WTC11 (cell line): ENCODE measurements around the gene RASA2. TPM values are rescaled to one million over a fixed set of nuclear protein-coding genes. Genes with fewer than 3 reads are reported as not detected.

ENCODE experiments used
- ATAC-seq: fragments of 200-7000 bp; cut with Tn5 transposase; 2 replicates; pipeline ENCODE4 v1.10.0; 2021; ENCODE audit warnings: mild to moderate bottlenecking, moderate library complexity
- CTCF ChIA-PET: fragments of 300-600 bp; sonication (Branson Sonifier 250); formaldehyde crosslinking; loops from one replicate; lab custom pipeline; 2021; ENCODE audit warnings: antibody characterized with exemption; lab: Charles Lee
- POLR2A ChIA-PET: fragments of 350-600 bp; sonication (Branson Sonifier 250); formaldehyde crosslinking; loops from one replicate; lab custom pipeline; 2021; ENCODE audit warnings: antibody characterized with exemption; lab: Charles Lee
- DNase-seq: peaks from one replicate; pipeline ENCODE4 v3.0.0; 2021; ENCODE audit warnings: low spot score
- H3K27ac Mint-ChIP-seq: 2 replicates; pipeline ENCODE4 v1.8.0; 2021; ENCODE audit warnings: mixed read lengths
- H3K27me3 Mint-ChIP-seq: 2 replicates; pipeline ENCODE4 v1.8.0; 2021; ENCODE audit warnings: low read depth, mild to moderate bottlenecking, moderate library complexity, mixed read lengths
- H3K36me3 Mint-ChIP-seq: 2 replicates; pipeline ENCODE4 v1.8.0; 2021; ENCODE audit warnings: mixed read lengths
- H3K4me1 Mint-ChIP-seq: 2 replicates; pipeline ENCODE4 v1.8.0; 2022; ENCODE audit warnings: mixed read lengths
- H3K4me3 Mint-ChIP-seq: 2 replicates; pipeline ENCODE4 v1.8.0; 2021; ENCODE audit warnings: mild to moderate bottlenecking, moderate library complexity, mixed read lengths
- H3K9me3 Mint-ChIP-seq: 2 replicates; pipeline ENCODE4 v1.8.0; 2021; ENCODE audit warnings: mixed read lengths
- CREB1 ChIP-seq: sonication (generic); formaldehyde crosslinking; IDR thresholded peaks from 2 replicates; pipeline ENCODE4 v1.8.0; 2023; ENCODE audit warnings: mild to moderate bottlenecking, missing genetic modification reagents
- FOXP1 ChIP-seq: sonication (generic); formaldehyde crosslinking; IDR thresholded peaks from 2 replicates; pipeline ENCODE4 v1.8.0; 2022; ENCODE audit warnings: missing genetic modification reagents, mild to moderate bottlenecking, moderate library complexity, borderline replicate concordance
- GRHL2 ChIP-seq: fragments of 250-450 bp; sonication (Bioruptor Pico); IDR thresholded peaks from 2 replicates; pipeline ENCODE4 v1.8.0; 2022; ENCODE audit warnings: mild to moderate bottlenecking, moderate library complexity; ENCODE audit not compliant: insufficient replicate concordance, severe bottlenecking
- GTF2I ChIP-seq: fragments of 250-450 bp; sonication (Bioruptor Pico); conservative IDR thresholded peaks from 2 replicates; pipeline ENCODE4 v1.4.0; 2021; ENCODE audit warnings: mild to moderate bottlenecking
- IRF2 ChIP-seq: sonication (generic); formaldehyde crosslinking; IDR thresholded peaks from 2 replicates; pipeline ENCODE4 v1.8.0; 2022; ENCODE audit warnings: low read depth, missing genetic modification reagents, borderline replicate concordance
- JUN ChIP-seq: sonication (generic); formaldehyde crosslinking; IDR thresholded peaks from 2 replicates; pipeline ENCODE4 v1.8.0; 2023; ENCODE audit warnings: mild to moderate bottlenecking, missing genetic modification reagents
- NFE2L1 ChIP-seq: sonication (generic); formaldehyde crosslinking; IDR thresholded peaks from 2 replicates; pipeline ENCODE4 v1.8.1; 2023; ENCODE audit warnings: missing genetic modification reagents
- NR2C2 ChIP-seq: sonication (generic); formaldehyde crosslinking; IDR thresholded peaks from 2 replicates; pipeline ENCODE4 v1.8.0; 2022; ENCODE audit warnings: mild to moderate bottlenecking, missing genetic modification reagents
- RORB ChIP-seq: fragments of 250-450 bp; sonication (Bioruptor Pico); IDR thresholded peaks from 2 replicates; pipeline ENCODE4 v1.9.0; 2021; ENCODE audit warnings: mild to moderate bottlenecking
- SMAD3 ChIP-seq: sonication (generic); formaldehyde crosslinking; IDR thresholded peaks from 2 replicates; pipeline ENCODE4 v1.8.0; 2022; ENCODE audit warnings: missing genetic modification reagents, mild to moderate bottlenecking, borderline replicate concordance
- SMAD4 ChIP-seq: sonication (generic); formaldehyde crosslinking; IDR thresholded peaks from 2 replicates; pipeline ENCODE4 v1.8.0; 2022; ENCODE audit warnings: mild to moderate bottlenecking, missing genetic modification reagents
- TCF7 ChIP-seq: sonication (generic); formaldehyde crosslinking; IDR thresholded peaks from 2 replicates; pipeline ENCODE4 v1.8.0; 2022; ENCODE audit warnings: mild to moderate bottlenecking, low read depth, missing genetic modification reagents, moderate library complexity
- TEAD4 ChIP-seq: sonication (generic); formaldehyde crosslinking; IDR thresholded peaks from 2 replicates; pipeline ENCODE4 v1.8.0; 2022; ENCODE audit warnings: mild to moderate bottlenecking, missing genetic modification reagents
- ZNF138 ChIP-seq: sonication (generic); formaldehyde crosslinking; conservative IDR thresholded peaks from 2 replicates; pipeline ENCODE4 v1.8.1; 2022; ENCODE audit warnings: mild to moderate bottlenecking, moderate library complexity, missing genetic modification reagents
- ZNF671 ChIP-seq: fragments of 250-450 bp; sonication (Bioruptor Pico); IDR thresholded peaks from 2 replicates; pipeline ENCODE4 v1.8.0; 2021; ENCODE audit warnings: mild to moderate bottlenecking
- total RNA-seq: library from RNA; stranded (reverse); gene quantifications from 3 replicates; pipeline ENCODE4 v1.2.3, GENCODE V29; 2021
- TF ChIP-seq, protein P1 (sequence below): sonication (generic); formaldehyde crosslinking; IDR thresholded peaks from 2 replicates; pipeline ENCODE4 v1.8.0; 2022; ENCODE audit warnings: missing genetic modification reagents
- TF ChIP-seq, protein P2 (sequence below): sonication (generic); formaldehyde crosslinking; IDR thresholded peaks from 2 replicates; pipeline ENCODE4 v1.8.0; 2022; ENCODE audit warnings: mild to moderate bottlenecking, missing genetic modification reagents
- TF ChIP-seq, protein P3 (sequence below): sonication (generic); formaldehyde crosslinking; IDR thresholded peaks from 2 replicates; pipeline ENCODE4 v1.8.0; 2023; ENCODE audit warnings: missing genetic modification reagents, mild to moderate bottlenecking, borderline replicate concordance
- TF ChIP-seq, protein P4 (sequence below): sonication (generic); formaldehyde crosslinking; IDR thresholded peaks from 2 replicates; pipeline ENCODE4 v1.8.0; 2022; ENCODE audit warnings: mild to moderate bottlenecking, missing genetic modification reagents
- TF ChIP-seq, protein P5 (sequence below): fragments of 250-450 bp; sonication (Bioruptor Pico); IDR thresholded peaks from 2 replicates; pipeline ENCODE4 v1.9.0; 2021; ENCODE audit warnings: moderate library complexity, mild to moderate bottlenecking, inconsistent platforms, borderline replicate concordance
- TF ChIP-seq, protein P6 (sequence below): sonication (generic); formaldehyde crosslinking; IDR thresholded peaks from 2 replicates; pipeline ENCODE4 v1.8.1; 2023; ENCODE audit warnings: mild to moderate bottlenecking, missing genetic modification reagents, moderate library complexity
- TF ChIP-seq, protein P7 (sequence below): fragments of 250-450 bp; sonication (Bioruptor Pico); IDR thresholded peaks from 2 replicates; pipeline ENCODE4 v1.9.0; 2021; ENCODE audit warnings: mild to moderate bottlenecking
- TF ChIP-seq, protein P8 (sequence below): sonication (generic); formaldehyde crosslinking; IDR thresholded peaks from 2 replicates; pipeline ENCODE4 v1.8.1; 2022; ENCODE audit warnings: missing genetic modification reagents, borderline replicate concordance

Gene RASA2
- total RNA-seq, 1 experiment from 2014 or later = 13.9 TPM

DNA sequence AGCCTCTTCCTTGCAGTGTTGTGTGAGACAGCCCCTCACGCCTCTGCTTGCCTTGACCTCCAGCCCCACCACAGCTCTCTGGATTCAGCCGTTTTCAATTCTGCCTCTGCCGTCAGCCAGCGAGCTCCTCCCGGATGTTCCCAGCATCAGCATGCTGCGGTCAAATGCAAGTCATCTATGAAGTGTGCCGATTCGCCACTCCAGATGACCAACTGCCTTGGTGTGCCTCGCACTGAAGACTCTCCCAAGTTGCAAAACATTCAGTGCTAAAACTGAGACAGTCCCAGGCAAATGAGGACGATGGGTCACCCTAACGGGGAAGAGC lies 30.6 kb upstream of the RASA2 start (continued):
- TF ChIP-seq, protein P1, sequence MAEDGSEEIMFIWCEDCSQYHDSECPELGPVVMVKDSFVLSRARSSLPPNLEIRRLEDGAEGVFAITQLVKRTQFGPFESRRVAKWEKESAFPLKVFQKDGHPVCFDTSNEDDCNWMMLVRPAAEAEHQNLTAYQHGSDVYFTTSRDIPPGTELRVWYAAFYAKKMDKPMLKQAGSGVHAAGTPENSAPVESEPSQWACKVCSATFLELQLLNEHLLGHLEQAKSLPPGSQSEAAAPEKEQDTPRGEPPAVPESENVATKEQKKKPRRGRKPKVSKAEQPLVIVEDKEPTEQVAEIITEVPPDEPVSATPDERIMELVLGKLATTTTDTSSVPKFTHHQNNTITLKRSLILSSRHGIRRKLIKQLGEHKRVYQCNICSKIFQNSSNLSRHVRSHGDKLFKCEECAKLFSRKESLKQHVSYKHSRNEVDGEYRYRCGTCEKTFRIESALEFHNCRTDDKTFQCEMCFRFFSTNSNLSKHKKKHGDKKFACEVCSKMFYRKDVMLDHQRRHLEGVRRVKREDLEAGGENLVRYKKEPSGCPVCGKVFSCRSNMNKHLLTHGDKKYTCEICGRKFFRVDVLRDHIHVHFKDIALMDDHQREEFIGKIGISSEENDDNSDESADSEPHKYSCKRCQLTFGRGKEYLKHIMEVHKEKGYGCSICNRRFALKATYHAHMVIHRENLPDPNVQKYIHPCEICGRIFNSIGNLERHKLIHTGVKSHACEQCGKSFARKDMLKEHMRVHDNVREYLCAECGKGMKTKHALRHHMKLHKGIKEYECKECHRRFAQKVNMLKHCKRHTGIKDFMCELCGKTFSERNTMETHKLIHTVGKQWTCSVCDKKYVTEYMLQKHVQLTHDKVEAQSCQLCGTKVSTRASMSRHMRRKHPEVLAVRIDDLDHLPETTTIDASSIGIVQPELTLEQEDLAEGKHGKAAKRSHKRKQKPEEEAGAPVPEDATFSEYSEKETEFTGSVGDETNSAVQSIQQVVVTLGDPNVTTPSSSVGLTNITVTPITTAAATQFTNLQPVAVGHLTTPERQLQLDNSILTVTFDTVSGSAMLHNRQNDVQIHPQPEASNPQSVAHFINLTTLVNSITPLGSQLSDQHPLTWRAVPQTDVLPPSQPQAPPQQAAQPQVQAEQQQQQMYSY = no peak
- TF ChIP-seq, protein P2, sequence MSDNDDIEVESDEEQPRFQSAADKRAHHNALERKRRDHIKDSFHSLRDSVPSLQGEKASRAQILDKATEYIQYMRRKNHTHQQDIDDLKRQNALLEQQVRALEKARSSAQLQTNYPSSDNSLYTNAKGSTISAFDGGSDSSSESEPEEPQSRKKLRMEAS (CRISPR knock-in tag) = no peak
- TF ChIP-seq GTF2I = no peak
- TF ChIP-seq, protein P3, sequence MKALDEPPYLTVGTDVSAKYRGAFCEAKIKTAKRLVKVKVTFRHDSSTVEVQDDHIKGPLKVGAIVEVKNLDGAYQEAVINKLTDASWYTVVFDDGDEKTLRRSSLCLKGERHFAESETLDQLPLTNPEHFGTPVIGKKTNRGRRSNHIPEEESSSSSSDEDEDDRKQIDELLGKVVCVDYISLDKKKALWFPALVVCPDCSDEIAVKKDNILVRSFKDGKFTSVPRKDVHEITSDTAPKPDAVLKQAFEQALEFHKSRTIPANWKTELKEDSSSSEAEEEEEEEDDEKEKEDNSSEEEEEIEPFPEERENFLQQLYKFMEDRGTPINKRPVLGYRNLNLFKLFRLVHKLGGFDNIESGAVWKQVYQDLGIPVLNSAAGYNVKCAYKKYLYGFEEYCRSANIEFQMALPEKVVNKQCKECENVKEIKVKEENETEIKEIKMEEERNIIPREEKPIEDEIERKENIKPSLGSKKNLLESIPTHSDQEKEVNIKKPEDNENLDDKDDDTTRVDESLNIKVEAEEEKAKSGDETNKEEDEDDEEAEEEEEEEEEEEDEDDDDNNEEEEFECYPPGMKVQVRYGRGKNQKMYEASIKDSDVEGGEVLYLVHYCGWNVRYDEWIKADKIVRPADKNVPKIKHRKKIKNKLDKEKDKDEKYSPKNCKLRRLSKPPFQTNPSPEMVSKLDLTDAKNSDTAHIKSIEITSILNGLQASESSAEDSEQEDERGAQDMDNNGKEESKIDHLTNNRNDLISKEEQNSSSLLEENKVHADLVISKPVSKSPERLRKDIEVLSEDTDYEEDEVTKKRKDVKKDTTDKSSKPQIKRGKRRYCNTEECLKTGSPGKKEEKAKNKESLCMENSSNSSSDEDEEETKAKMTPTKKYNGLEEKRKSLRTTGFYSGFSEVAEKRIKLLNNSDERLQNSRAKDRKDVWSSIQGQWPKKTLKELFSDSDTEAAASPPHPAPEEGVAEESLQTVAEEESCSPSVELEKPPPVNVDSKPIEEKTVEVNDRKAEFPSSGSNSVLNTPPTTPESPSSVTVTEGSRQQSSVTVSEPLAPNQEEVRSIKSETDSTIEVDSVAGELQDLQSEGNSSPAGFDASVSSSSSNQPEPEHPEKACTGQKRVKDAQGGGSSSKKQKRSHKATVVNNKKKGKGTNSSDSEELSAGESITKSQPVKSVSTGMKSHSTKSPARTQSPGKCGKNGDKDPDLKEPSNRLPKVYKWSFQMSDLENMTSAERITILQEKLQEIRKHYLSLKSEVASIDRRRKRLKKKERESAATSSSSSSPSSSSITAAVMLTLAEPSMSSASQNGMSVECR (CRISPR knock-in tag) = no peak
- TF ChIP-seq, protein P4, sequence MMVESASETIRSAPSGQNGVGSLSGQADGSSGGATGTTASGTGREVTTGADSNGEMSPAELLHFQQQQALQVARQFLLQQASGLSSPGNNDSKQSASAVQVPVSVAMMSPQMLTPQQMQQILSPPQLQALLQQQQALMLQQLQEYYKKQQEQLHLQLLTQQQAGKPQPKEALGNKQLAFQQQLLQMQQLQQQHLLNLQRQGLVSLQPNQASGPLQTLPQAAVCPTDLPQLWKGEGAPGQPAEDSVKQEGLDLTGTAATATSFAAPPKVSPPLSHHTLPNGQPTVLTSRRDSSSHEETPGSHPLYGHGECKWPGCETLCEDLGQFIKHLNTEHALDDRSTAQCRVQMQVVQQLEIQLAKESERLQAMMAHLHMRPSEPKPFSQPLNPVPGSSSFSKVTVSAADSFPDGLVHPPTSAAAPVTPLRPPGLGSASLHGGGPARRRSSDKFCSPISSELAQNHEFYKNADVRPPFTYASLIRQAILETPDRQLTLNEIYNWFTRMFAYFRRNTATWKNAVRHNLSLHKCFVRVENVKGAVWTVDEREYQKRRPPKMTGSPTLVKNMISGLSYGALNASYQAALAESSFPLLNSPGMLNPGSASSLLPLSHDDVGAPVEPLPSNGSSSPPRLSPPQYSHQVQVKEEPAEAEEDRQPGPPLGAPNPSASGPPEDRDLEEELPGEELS = no peak
- TF ChIP-seq CREB1 (CRISPR knock-in tag) = no peak
- TF ChIP-seq SMAD3 (CRISPR knock-in tag) = no peak
- no peak for TF ChIP-seq IRF2 (CRISPR knock-in tag)
- TF ChIP-seq, protein P5, sequence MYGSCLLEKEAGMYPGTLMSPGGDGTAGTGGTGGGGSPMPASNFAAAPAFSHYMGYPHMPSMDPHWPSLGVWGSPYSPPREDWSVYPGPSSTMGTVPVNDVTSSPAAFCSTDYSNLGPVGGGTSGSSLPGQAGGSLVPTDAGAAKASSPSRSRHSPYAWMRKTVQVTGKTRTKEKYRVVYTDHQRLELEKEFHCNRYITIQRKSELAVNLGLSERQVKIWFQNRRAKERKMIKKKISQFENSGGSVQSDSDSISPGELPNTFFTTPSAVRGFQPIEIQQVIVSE (CRISPR knock-in tag) = no peak
- no peak for TF ChIP-seq ZNF138 (CRISPR knock-in tag)
- TF ChIP-seq, protein P6, sequence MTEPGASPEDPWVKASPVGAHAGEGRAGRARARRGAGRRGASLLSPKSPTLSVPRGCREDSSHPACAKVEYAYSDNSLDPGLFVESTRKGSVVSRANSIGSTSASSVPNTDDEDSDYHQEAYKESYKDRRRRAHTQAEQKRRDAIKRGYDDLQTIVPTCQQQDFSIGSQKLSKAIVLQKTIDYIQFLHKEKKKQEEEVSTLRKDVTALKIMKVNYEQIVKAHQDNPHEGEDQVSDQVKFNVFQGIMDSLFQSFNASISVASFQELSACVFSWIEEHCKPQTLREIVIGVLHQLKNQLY = no peak
- TF ChIP-seq ZNF671 = no peak

DNA sequence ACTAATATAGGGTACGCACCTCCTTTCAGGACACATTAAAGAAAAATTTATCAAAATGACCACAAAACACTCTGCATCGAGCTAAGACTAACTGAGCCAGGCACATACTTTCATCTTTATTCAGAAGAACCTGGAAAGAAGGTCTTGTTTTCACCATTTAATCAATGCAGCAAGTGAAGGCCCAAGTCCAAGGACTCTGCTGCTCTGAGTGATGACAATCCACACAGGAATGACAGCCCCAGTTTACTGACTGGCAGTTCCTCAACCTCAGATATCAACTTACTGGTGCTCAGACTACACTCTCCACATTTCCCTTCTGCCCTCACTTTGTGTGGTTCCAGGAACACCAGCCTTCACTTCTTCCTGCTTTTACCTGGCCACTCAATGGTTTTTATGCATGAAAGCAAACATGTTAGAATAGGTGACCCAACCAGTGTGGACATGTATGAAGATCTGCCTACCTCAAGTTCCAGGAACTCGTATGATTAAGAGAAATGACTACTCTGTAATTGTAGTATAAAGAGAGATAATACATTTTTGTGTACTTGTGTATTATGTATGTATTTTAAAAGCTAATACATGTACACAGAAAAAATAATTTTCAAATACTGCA lies 29.1 kb upstream of the RASA2 start:
- ChIA-PET POLR2A (no interaction called here), CTCF (interaction anchor here (1.1 to 6.1 kb wide), 2 partner anchors 97 to 144 kb away, joined by 4 to 119 read pairs; no protein-coding TSS in a partner anchor)
- H3K36me3 Mint-ChIP-seq = no peaks in the 10 kb centered on the region
- no peak overlapping the region for H3K27ac Mint-ChIP-seq
- DNase-seq (no peak), ATAC-seq (no peak)
- peaks cover 4% of the 10 kb centered on the region for H3K27me3 Mint-ChIP-seq
- H3K4me3 Mint-ChIP-seq = no peak overlapping the region
- no peaks in the 10 kb centered on the region for H3K9me3 Mint-ChIP-seq
- peaks cover 14% of the 10 kb centered on the region for H3K4me1 Mint-ChIP-seq
- TF ChIP-seq NFE2L1 (CRISPR knock-in tag) = no peak
- no peak for TF ChIP-seq RORB (CRISPR knock-in tag)
- TF ChIP-seq TEAD4 = no peak
- TF ChIP-seq, protein P7, sequence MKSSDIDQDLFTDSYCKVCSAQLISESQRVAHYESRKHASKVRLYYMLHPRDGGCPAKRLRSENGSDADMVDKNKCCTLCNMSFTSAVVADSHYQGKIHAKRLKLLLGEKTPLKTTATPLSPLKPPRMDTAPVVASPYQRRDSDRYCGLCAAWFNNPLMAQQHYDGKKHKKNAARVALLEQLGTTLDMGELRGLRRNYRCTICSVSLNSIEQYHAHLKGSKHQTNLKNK = no peak
- no peak for TF ChIP-seq GRHL2 (CRISPR knock-in tag)
- no peak for TF ChIP-seq NR2C2 (CRISPR knock-in tag)
- no peak for TF ChIP-seq CREB1 (CRISPR knock-in tag)
- TF ChIP-seq JUN (CRISPR knock-in tag) = no peak
- no peak for TF ChIP-seq TCF7 (CRISPR knock-in tag)
- TF ChIP-seq, protein P8, sequence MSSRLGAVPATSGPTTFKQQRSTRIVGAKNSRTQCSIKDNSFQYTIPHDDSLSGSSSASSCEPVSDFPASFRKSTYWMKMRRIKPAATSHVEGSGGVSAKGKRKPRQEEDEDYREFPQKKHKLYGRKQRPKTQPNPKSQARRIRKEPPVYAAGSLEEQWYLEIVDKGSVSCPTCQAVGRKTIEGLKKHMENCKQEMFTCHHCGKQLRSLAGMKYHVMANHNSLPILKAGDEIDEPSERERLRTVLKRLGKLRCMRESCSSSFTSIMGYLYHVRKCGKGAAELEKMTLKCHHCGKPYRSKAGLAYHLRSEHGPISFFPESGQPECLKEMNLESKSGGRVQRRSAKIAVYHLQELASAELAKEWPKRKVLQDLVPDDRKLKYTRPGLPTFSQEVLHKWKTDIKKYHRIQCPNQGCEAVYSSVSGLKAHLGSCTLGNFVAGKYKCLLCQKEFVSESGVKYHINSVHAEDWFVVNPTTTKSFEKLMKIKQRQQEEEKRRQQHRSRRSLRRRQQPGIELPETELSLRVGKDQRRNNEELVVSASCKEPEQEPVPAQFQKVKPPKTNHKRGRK (CRISPR knock-in tag) = no peak
- TF ChIP-seq FOXP1 (CRISPR knock-in tag) = no peak
- no peak for TF ChIP-seq SMAD4 (CRISPR knock-in tag)
